ENCODE results near the gene SPIRE1. TPM values are rescaled to one million over a fixed set of nuclear protein-coding genes. Genes with fewer than 3 reads are reported as not detected.

The SPIRE1 gene
- polyA plus RNA-seq, 3 donors from 2014 or later: 2.1 to 3.5 TPM; not detected in 1

DNA sequence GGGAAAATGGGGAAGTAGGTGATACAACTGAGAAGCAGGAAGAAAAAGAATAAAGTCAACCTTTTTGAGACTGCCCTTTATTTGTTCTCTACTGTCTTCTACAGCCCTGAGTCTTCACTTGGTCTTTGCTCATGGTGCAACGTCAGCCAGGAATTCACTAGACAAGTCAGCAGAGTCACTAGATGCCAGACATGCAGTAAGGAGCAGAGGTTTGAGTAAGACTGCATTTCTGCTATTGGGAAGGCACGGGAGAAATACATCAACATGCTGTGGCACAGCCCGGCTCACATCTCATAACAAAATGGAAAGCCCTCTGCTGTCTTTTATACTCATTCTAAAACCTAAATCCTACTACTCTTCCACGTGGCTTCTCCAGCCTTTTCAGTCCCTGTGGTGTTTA is 183.0 kb downstream of the SPIRE1 start:
- DNase-seq: no peak
- no peaks in the 10 kb centered on the region for H3K9me3 Mint-ChIP-seq
- no peak overlapping the region for H3K4me3 Mint-ChIP-seq
- H3K4me1 Mint-ChIP-seq: peaks cover 18 to 19% of the 10 kb centered on the region in 2 donors
- peaks cover 0 to 10% (median 0%) of the 10 kb centered on the region in 3 donors for H3K36me3 Mint-ChIP-seq
- peaks cover 0 to 4% (median 2%) of the 10 kb centered on the region in 3 donors for H3K27me3 Mint-ChIP-seq (ENCODE audit: low read depth in 3 of 3)
- no peak overlapping the region for H3K27ac Mint-ChIP-seq

GRCh38 chr18:12474146-12474545 is 183.8 kb downstream of the SPIRE1 start:
- DNase-seq: no peak
- Mint-ChIP-seq H3K4me3 (no peak overlapping the region), H3K27ac (no peak overlapping the region), H3K4me1 (peaks cover 18 to 19% of the 10 kb centered on the region in 2 donors), H3K9me3 (no peaks in the 10 kb centered on the region), H3K36me3 (peaks cover 0 to 10% (median 0%) of the 10 kb centered on the region in 3 donors), H3K27me3 (ENCODE audit: low read depth in 3 of 3) (peaks cover 0 to 4% (median 2%) of the 10 kb centered on the region in 3 donors)

- no peak overlapping the region for H3K27ac Mint-ChIP-seq
- peaks cover 0 to 3% (median 0%) of the 10 kb centered on the region in 3 donors for H3K36me3 Mint-ChIP-seq
- H3K9me3 Mint-ChIP-seq: no peaks in the 10 kb centered on the region
- DNase-seq: no peak
- no peaks in the 10 kb centered on the region for H3K4me1 Mint-ChIP-seq
- no peak overlapping the region for H3K4me3 Mint-ChIP-seq
- H3K27me3 Mint-ChIP-seq (ENCODE audit: low read depth in 3 of 3): peaks cover 0 to 4% (median 2%) of the 10 kb centered on the region in 3 donors
Observed at GRCh38 chr18:12470382-12471075, 187.4 kb downstream of the SPIRE1 start.

DNA sequence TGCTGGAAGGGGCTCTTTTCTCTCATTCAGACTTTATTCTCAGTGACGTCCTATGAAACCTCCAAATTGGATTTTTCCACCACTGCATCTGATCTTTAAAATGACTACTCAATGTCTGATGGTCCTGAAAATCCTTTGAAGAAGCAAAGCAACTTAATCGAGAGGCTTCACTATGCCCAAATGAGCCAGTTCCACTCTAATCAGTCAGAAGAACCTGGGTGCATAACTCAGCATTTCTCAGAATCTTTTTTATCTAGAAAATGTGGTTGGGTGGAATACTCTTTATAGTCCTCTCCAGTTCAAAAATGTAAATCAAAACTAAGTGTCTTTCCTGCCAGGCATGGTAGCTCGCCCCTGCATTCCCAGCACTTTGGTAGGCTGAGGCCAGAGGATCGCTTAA is 189.5 kb downstream of the SPIRE1 start:
- DNase-seq: no peak
- Mint-ChIP-seq H3K36me3 (peaks cover 0 to 12% (median 3%) of the 10 kb centered on the region in 3 donors), H3K9me3 (no peaks in the 10 kb centered on the region), H3K4me3 (no peak overlapping the region), H3K4me1 (no peaks in the 10 kb centered on the region), H3K27ac (no peak overlapping the region), H3K27me3 (ENCODE audit: low read depth in 3 of 3) (peaks cover 0 to 2% (median 0%) of the 10 kb centered on the region in 3 donors)

DNA sequence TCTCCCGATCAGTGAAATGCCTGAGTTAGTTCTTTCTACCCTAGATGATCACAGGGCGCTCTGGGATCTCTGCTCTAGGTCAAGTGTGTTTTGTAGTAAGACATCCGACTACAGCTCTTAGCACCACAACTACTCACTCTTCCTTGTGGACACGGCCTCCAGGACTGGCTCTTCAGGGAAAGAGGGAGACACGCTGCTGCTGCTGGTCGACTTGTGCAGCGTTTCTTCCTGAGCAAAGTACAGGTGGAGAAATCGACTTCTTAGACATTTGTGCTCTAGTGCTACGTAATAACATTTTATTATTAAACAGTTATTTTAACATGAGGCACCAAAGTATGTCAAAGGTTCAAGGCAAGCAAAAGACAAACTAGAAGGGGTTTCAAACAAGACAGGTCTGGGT is 193.2 kb downstream of the SPIRE1 start:
- H3K36me3 Mint-ChIP-seq: peaks cover 0 to 15% (median 7%) of the 10 kb centered on the region in 3 donors
- H3K4me3 Mint-ChIP-seq: no peak overlapping the region
- no peaks in the 10 kb centered on the region for H3K9me3 Mint-ChIP-seq
- H3K27ac Mint-ChIP-seq: no peak overlapping the region
- no peaks in the 10 kb centered on the region for H3K27me3 Mint-ChIP-seq (ENCODE audit: low read depth in 3 of 3)
- H3K4me1 Mint-ChIP-seq: no peaks in the 10 kb centered on the region
- DNase-seq: no peak

GRCh38 chr18:12463191-12463590 is 194.7 kb downstream of the SPIRE1 start:
- no peak overlapping the region for H3K4me3 Mint-ChIP-seq
- H3K4me1 Mint-ChIP-seq: no peaks in the 10 kb centered on the region
- H3K27me3 Mint-ChIP-seq (ENCODE audit: low read depth in 3 of 3): no peaks in the 10 kb centered on the region
- no peak overlapping the region for H3K27ac Mint-ChIP-seq
- peaks cover 3 to 15% (median 7%) of the 10 kb centered on the region in 3 donors for H3K36me3 Mint-ChIP-seq
- H3K9me3 Mint-ChIP-seq: no peaks in the 10 kb centered on the region
- DNase-seq: no peak

- Mint-ChIP-seq H3K9me3 (no peaks in the 10 kb centered on the region), H3K4me3 (no peak overlapping the region), H3K4me1 (no peaks in the 10 kb centered on the region), H3K27me3 (ENCODE audit: low read depth in 3 of 3) (no peaks in the 10 kb centered on the region), H3K36me3 (peaks cover 6 to 14% (median 11%) of the 10 kb centered on the region in 3 donors), H3K27ac (no peak overlapping the region)
- no peak for DNase-seq
Observed at GRCh38 chr18:12462242-12462641, 195.7 kb downstream of the SPIRE1 start.

GRCh38 chr18:12461326-12461725 is 196.6 kb downstream of the SPIRE1 start:
- H3K9me3 Mint-ChIP-seq: no peaks in the 10 kb centered on the region

GRCh38 chr18:12460874-12461273 is 197.0 kb downstream of the SPIRE1 start:
- H3K36me3 Mint-ChIP-seq: peaks cover 6 to 12% (median 11%) of the 10 kb centered on the region in 3 donors
- H3K9me3 Mint-ChIP-seq: no peaks in the 10 kb centered on the region
- no peaks in the 10 kb centered on the region for H3K4me1 Mint-ChIP-seq
- DNase-seq: no peak
- no peaks in the 10 kb centered on the region for H3K27me3 Mint-ChIP-seq (ENCODE audit: low read depth in 3 of 3)
- peak overlapping the region in 1 of 6 donors; percentile 13 for H3K27ac Mint-ChIP-seq
- H3K4me3 Mint-ChIP-seq: no peak overlapping the region

More at GRCh38 chr18:12461326-12461725, 196.6 kb downstream of the SPIRE1 start:
- Mint-ChIP-seq H3K4me3 (no peak overlapping the region), H3K27ac (no peak overlapping the region), H3K27me3 (ENCODE audit: low read depth in 3 of 3) (no peaks in the 10 kb centered on the region), H3K4me1 (no peaks in the 10 kb centered on the region), H3K36me3 (peaks cover 6 to 12% (median 11%) of the 10 kb centered on the region in 3 donors)
- no peak for DNase-seq

- Mint-ChIP-seq H3K27me3 (ENCODE audit: low read depth in 3 of 3) (no peaks in the 10 kb centered on the region), H3K36me3 (peaks cover 8 to 15% (median 14%) of the 10 kb centered on the region in 3 donors), H3K9me3 (no peaks in the 10 kb centered on the region), H3K4me1 (no peaks in the 10 kb centered on the region), H3K27ac (no peak overlapping the region), H3K4me3 (no peak overlapping the region)
- no peak for DNase-seq
Observed at GRCh38 chr18:12458771-12459170, 199.1 kb downstream of the SPIRE1 start.

DNA sequence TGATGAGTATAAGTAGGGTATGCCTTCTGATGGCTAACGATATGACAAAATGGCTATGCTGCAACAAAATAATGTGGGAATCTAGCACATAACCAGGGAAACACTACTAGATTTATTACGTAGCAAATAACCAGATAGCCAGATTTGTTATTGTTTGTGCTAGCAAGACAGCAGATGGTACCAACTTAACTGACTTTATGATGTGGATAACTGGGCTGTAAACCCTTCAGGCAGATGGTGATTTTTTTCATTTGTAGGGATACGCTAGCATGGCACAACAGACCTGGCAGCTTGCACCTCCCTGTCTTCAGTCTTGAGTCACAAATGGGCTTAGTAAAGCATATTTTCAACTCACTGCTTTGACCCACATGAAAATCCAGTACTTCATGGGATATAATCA is 201.5 kb downstream of the SPIRE1 start:
- H3K4me1 Mint-ChIP-seq: no peaks in the 10 kb centered on the region
- peaks cover 3 to 14% (median 13%) of the 10 kb centered on the region in 3 donors for H3K36me3 Mint-ChIP-seq
- no peak for DNase-seq
- H3K27me3 Mint-ChIP-seq (ENCODE audit: low read depth in 3 of 3): no peaks in the 10 kb centered on the region
- H3K4me3 Mint-ChIP-seq: no peak overlapping the region
- H3K9me3 Mint-ChIP-seq: no peaks in the 10 kb centered on the region
- H3K27ac Mint-ChIP-seq: no peak overlapping the region

GRCh38 chr18:12455496-12455895 is 202.4 kb downstream of the SPIRE1 start:
- Mint-ChIP-seq H3K4me3 (no peak overlapping the region), H3K4me1 (no peaks in the 10 kb centered on the region), H3K27me3 (ENCODE audit: low read depth in 3 of 3) (peaks cover 0 to 3% (median 0%) of the 10 kb centered on the region in 3 donors), H3K9me3 (no peaks in the 10 kb centered on the region), H3K27ac (no peak overlapping the region), H3K36me3 (peaks cover 3 to 18% (median 13%) of the 10 kb centered on the region in 3 donors)
- DNase-seq: no peak

- H3K27me3 Mint-ChIP-seq (ENCODE audit: low read depth in 3 of 3): peaks cover 0 to 4% (median 0%) of the 10 kb centered on the region in 3 donors
- no peaks in the 10 kb centered on the region for H3K4me1 Mint-ChIP-seq
- H3K9me3 Mint-ChIP-seq: no peaks in the 10 kb centered on the region
- H3K36me3 Mint-ChIP-seq: peaks cover 6 to 26% (median 18%) of the 10 kb centered on the region in 3 donors
- no peak for DNase-seq
- H3K4me3 Mint-ChIP-seq: no peak overlapping the region
- no peak overlapping the region for H3K27ac Mint-ChIP-seq
Observed at GRCh38 chr18:12452784-12453183, 205.1 kb downstream of the SPIRE1 start.

DNA sequence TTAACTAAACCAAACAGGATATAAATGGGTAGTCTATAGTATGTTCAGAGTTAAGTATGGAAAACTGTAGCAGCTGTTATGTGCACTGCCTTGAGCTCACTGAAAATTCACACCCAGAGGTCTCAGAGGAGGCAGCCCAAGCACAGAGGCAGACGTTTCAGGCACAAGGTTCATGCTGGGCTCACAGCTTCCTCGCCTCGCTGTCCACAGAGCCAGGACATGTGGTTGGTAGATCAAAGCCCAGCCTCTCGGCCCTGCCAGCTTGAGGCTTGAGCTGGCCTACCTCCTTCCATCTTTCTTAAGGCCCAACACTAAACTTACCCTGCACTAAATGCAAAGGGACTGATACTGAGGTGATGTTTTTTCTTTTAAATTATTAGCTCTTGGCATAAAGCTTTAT is 206.5 kb downstream of the SPIRE1 start:
- H3K36me3 Mint-ChIP-seq: peaks cover 3 to 22% (median 18%) of the 10 kb centered on the region in 3 donors
- no peaks in the 10 kb centered on the region for H3K9me3 Mint-ChIP-seq
- no peaks in the 10 kb centered on the region for H3K4me1 Mint-ChIP-seq
- H3K4me3 Mint-ChIP-seq: no peak overlapping the region
- DNase-seq: no peak
- no peak overlapping the region for H3K27ac Mint-ChIP-seq
- peaks cover 0 to 4% (median 0%) of the 10 kb centered on the region in 3 donors for H3K27me3 Mint-ChIP-seq (ENCODE audit: low read depth in 3 of 3)

Data from immature natural killer cell (primary cell).